ENCODE results near the gene METAP1D.

Gene METAP1D

GRCh38 chr2:172091000-172091641 lies 91.4 kb downstream of the METAP1D start:
- TF ChIP-seq, protein P1, sequence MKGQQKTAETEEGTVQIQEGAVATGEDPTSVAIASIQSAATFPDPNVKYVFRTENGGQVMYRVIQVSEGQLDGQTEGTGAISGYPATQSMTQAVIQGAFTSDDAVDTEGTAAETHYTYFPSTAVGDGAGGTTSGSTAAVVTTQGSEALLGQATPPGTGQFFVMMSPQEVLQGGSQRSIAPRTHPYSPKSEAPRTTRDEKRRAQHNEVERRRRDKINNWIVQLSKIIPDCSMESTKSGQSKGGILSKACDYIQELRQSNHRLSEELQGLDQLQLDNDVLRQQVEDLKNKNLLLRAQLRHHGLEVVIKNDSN (IDR thresholded peaks at IDR 0.05), result no peak
- TF ChIP-seq YY1 (IDR thresholded peaks at IDR 0.05; ENCODE audit: low read depth), result no peak
- no peak for TF ChIP-seq TEAD4 (IDR thresholded peaks at IDR 0.05)
- no peak for TF ChIP-seq RAD21 (IDR thresholded peaks at IDR 0.05; ENCODE audit: low read depth)
- no peak for TF ChIP-seq CREB1 (IDR thresholded peaks at IDR 0.05; ENCODE audit: low read depth)
- no peak for TF ChIP-seq ZBTB7A (IDR thresholded peaks at IDR 0.05; ENCODE audit: low read depth)
- TF ChIP-seq TAF1 (IDR thresholded peaks at IDR 0.05; ENCODE audit: low read depth), result no peak
- no peak for TF ChIP-seq EP300 (IDR thresholded peaks at IDR 0.05; ENCODE audit: borderline replicate concordance)
- TF ChIP-seq, protein P2, sequence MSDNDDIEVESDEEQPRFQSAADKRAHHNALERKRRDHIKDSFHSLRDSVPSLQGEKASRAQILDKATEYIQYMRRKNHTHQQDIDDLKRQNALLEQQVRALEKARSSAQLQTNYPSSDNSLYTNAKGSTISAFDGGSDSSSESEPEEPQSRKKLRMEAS (IDR thresholded peaks at IDR 0.05), result no peak
- no peak for TF ChIP-seq FOXM1 (IDR thresholded peaks at IDR 0.05; ENCODE audit: borderline replicate concordance, low read depth)
- TF ChIP-seq, protein P3, sequence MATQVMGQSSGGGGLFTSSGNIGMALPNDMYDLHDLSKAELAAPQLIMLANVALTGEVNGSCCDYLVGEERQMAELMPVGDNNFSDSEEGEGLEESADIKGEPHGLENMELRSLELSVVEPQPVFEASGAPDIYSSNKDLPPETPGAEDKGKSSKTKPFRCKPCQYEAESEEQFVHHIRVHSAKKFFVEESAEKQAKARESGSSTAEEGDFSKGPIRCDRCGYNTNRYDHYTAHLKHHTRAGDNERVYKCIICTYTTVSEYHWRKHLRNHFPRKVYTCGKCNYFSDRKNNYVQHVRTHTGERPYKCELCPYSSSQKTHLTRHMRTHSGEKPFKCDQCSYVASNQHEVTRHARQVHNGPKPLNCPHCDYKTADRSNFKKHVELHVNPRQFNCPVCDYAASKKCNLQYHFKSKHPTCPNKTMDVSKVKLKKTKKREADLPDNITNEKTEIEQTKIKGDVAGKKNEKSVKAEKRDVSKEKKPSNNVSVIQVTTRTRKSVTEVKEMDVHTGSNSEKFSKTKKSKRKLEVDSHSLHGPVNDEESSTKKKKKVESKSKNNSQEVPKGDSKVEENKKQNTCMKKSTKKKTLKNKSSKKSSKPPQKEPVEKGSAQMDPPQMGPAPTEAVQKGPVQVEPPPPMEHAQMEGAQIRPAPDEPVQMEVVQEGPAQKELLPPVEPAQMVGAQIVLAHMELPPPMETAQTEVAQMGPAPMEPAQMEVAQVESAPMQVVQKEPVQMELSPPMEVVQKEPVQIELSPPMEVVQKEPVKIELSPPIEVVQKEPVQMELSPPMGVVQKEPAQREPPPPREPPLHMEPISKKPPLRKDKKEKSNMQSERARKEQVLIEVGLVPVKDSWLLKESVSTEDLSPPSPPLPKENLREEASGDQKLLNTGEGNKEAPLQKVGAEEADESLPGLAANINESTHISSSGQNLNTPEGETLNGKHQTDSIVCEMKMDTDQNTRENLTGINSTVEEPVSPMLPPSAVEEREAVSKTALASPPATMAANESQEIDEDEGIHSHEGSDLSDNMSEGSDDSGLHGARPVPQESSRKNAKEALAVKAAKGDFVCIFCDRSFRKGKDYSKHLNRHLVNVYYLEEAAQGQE (IDR thresholded peaks at IDR 0.05; ENCODE audit: low read depth), result no peak
- TF ChIP-seq EGR1 (IDR thresholded peaks at IDR 0.05), result no peak
- TF ChIP-seq TCF12 (IDR thresholded peaks at IDR 0.05; ENCODE audit: low read depth), result no peak
- no peak for TF ChIP-seq NFIC (IDR thresholded peaks at IDR 0.05)
- TF ChIP-seq CEBPB (IDR thresholded peaks at IDR 0.05), result no peak

DNA sequence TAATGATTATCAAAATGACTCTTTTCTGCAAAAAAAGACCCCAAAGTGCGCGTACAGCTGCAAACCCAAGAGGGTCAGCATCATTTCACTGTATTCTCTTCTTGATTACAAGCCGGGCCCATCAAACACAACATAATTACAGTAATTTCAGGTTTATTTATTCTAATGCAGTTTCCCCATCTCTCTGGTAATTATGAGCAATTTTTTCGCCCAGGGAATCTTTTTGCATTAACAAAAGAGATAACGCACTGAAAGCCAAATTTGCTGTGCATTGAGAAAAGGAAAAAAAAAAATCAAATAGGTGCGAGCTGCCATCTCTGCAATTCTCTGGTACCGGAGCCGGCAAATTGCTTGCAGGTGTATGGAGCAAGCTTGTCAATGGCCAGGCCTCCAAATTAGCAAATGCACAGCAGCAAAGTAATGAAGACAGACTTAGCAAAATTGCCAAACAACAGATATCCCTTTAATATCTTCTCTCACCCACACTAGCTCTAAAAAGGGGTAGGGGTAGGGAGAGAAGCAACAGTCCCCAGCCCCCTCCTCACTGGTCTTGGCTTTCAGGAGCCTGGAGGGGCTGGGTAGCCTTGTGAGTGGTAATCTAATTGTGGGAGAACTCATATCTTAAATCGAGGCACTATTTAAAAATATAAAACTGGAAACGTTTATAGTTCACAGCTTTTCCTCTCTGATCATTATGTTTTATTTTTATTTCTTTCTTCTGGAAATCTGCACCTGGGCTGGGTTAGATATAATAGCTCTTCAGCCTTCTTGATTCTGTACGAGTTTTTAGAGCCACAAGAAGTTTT lies 92.2 kb downstream of the METAP1D start:
- TF ChIP-seq FOXM1 (IDR thresholded peaks at IDR 0.05; ENCODE audit: borderline replicate concordance, low read depth) (no peak), EP300 (IDR thresholded peaks at IDR 0.05; ENCODE audit: borderline replicate concordance) (no peak), EGR1 (IDR thresholded peaks at IDR 0.05) (no peak), TAF1 (IDR thresholded peaks at IDR 0.05; ENCODE audit: low read depth) (no peak), TEAD4 (IDR thresholded peaks at IDR 0.05) (no peak), CEBPB (IDR thresholded peaks at IDR 0.05) (no peak), NFIC (IDR thresholded peaks at IDR 0.05) (no peak), TCF12 (IDR thresholded peaks at IDR 0.05; ENCODE audit: low read depth) (no peak), YY1 (IDR thresholded peaks at IDR 0.05; ENCODE audit: low read depth) (no peak), CREB1 (IDR thresholded peaks at IDR 0.05; ENCODE audit: low read depth) (no peak), ZBTB7A (IDR thresholded peaks at IDR 0.05; ENCODE audit: low read depth) (no peak), RAD21 (IDR thresholded peaks at IDR 0.05; ENCODE audit: low read depth) (no peak)
- TF ChIP-seq, protein P2 (IDR thresholded peaks at IDR 0.05), result no peak
- TF ChIP-seq, protein P1 (IDR thresholded peaks at IDR 0.05), result no peak
- TF ChIP-seq, protein P3 (IDR thresholded peaks at IDR 0.05; ENCODE audit: low read depth), result no peak

- no peak for TF ChIP-seq ZBTB7A (IDR thresholded peaks at IDR 0.05; ENCODE audit: low read depth)
- no peak for TF ChIP-seq YY1 (IDR thresholded peaks at IDR 0.05; ENCODE audit: low read depth)
- no peak for TF ChIP-seq CEBPB (IDR thresholded peaks at IDR 0.05)
Observed at GRCh38 chr2:172092716-172093415, 93.1 kb downstream of the METAP1D start.

DNA sequence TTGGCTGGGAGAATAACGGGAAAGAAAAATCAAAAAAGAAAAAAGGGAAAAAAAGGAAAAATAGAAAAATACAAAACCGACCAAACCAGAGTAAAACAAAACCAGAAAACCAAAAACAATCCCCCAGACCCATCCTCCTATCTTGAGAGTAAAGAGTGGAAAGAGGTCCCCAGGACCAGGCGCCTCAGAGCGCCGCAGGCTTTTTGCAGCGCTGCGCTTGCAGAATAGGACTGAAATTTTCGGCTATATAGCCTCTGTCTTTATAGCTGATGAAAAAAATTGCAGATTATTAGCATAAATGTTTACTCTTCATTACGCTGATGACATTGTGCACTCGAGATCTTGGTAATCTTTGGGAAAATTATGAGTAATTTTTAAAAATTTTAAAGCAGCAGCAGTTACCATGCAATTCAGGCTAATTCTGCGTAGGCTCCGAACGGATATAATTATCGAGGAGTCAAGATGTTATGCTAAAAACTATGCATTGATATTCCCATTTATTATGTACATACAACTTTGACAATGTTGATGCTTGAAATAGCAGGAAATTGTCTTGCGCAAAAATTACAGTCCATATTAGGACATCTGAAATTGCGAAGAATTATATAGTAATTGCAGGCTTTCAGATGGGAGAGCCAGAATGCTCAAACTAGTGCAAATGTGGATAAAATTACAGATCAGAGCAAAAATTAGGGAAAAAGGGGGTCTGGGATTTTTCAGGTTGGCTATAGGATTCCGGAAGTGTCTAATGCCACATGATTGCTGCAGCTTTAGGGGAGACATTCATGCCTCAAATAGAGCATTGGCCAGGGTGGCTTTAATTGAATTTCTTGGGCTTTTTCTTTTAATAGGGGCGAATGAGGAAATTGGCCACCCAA lies 93.9 kb downstream of the METAP1D start:
- TF ChIP-seq FOXM1 (IDR thresholded peaks at IDR 0.05; ENCODE audit: borderline replicate concordance, low read depth) (no peak), ZBTB7A (IDR thresholded peaks at IDR 0.05; ENCODE audit: low read depth) (no peak), NFIC (IDR thresholded peaks at IDR 0.05) (no peak), CEBPB (IDR thresholded peaks at IDR 0.05) (peak; percentile 27; the same call in 1 of the 2 replicates)
- TF ChIP-seq, protein P2 (IDR thresholded peaks at IDR 0.05), result no peak
- TF ChIP-seq, protein P1 (IDR thresholded peaks at IDR 0.05), result no peak
